Upper lobe of right lung (tissue), 1 donor: ENCODE data around the gene HSPB6. TPM values are rescaled to one million over a fixed set of nuclear protein-coding genes. Genes with fewer than 3 reads are reported as not detected.

Source experiments
- ATAC-seq: fragments of 200-7000 bp; cut with Tn5 transposase; one replicate; pipeline ENCODE4 v1.9.1; 2020; ENCODE audit warnings: mild to moderate bottlenecking, moderate library complexity
- DNase-seq: peaks from one replicate; pipeline ENCODE4 v3.0.0-alpha.2; 2020
- H3K27ac ChIP-seq: fragments of 200-600 bp; one replicate; pipeline ENCODE4 v1.8.0; 2022
- H3K27me3 ChIP-seq: fragments of 200-600 bp; one replicate; pipeline ENCODE4 v1.8.0; 2022; ENCODE audit warnings: mild to moderate bottlenecking
- H3K36me3 ChIP-seq: fragments of 200-600 bp; one replicate; pipeline ENCODE4 v1.8.0; 2022
- H3K4me1 ChIP-seq: fragments of 200-600 bp; one replicate; pipeline ENCODE4 v1.8.0; 2022
- H3K4me3 ChIP-seq: fragments of 200-600 bp; one replicate; pipeline ENCODE4 v1.8.0; 2022; ENCODE audit warnings: mild to moderate bottlenecking
- H3K9me3 ChIP-seq: fragments of 200-600 bp; one replicate; pipeline ENCODE4 v1.8.0; 2022
- CTCF ChIP-seq: fragments of 200-600 bp; IDR thresholded peaks from one replicate; pipeline ENCODE4 v1.8.0; 2022; ENCODE audit warnings: antibody characterized with exemption
- intact Hi-C: fragments of 100-400 bp; cut with DNase I; formaldehyde crosslinking; loops from one replicate; pipeline ENCODE4 v1.11.0; 2022
- total RNA-seq: library from RNA; stranded (reverse); fragmentation: NEBNext Ultra II Directional; extraction: Animal tissue kit (Norgen Biotek cat#: 25700); gene quantifications from one replicate; pipeline ENCODE4 v1.2.1, GENCODE V29; 2021
- donor health status: DM: no; HTN: yes; CAD: no; lungs with severe emphysema.

The HSPB6 gene
- total RNA-seq, 1 donor from 2014 or later: 41.3 TPM

- no peaks in the 10 kb centered on the region for H3K27me3 ChIP-seq
- H3K27ac ChIP-seq: peak within 1 kb of the TSS; percentile 100
- no peaks in the 10 kb centered on the region for H3K9me3 ChIP-seq
- intact Hi-C loops: no loop called here
- DNase-seq (peak; percentile 98), ATAC-seq (peak; percentile 76)
- no peaks in the 10 kb centered on the region for H3K36me3 ChIP-seq
- no peak for TF ChIP-seq CTCF
- peaks cover 38% of the 10 kb centered on the region for H3K4me1 ChIP-seq
- peak within 1 kb of the TSS; percentile 93 for H3K4me3 ChIP-seq
These were observed 11.3 kb downstream of the HSPB6 start, which contains the start of the genes PSENEN and U2AF1L4 for GRCh38 chr19:35745328-35746086. Gene PSENEN, plus strand, starts transcription at chr19:35745651. Its CDS starts 280 bp downstream, at chr19:35745931. Gene U2AF1L4, minus strand, starts transcription at chr19:35745418. Its CDS starts 27 bp downstream, at chr19:35745391.

GRCh38 chr19:35744430-35745327 lies 12.2 kb downstream of the HSPB6 start:
- Histone ChIP-seq H3K27me3 (no peaks in the 10 kb centered on the region), H3K9me3 (no peaks in the 10 kb centered on the region), H3K4me3 (peak overlapping the region; percentile 93), H3K27ac (peak overlapping the region; percentile 100), H3K36me3 (no peaks in the 10 kb centered on the region), H3K4me1 (peaks cover 42% of the 10 kb centered on the region)
- peak; percentile 39 for TF ChIP-seq CTCF
- DNase-seq: peak; percentile 97
- ATAC-seq: peak; percentile 75
- intact Hi-C loops: no loop called here

- H3K4me1 ChIP-seq: peaks cover 38% of the 10 kb centered on the region
- peak overlapping the region; percentile 93 for H3K4me3 ChIP-seq
- peaks cover 6% of the 10 kb centered on the region for H3K36me3 ChIP-seq
- H3K9me3 ChIP-seq: no peaks in the 10 kb centered on the region
- DNase-seq (no peak), ATAC-seq (no peak)
- intact Hi-C loops: no loop called here
- peak overlapping the region; percentile 100 for H3K27ac ChIP-seq
- H3K27me3 ChIP-seq: no peaks in the 10 kb centered on the region
- TF ChIP-seq CTCF: no peak
These were observed 13.0 kb downstream of the HSPB6 start for GRCh38 chr19:35743640-35744429.

GRCh38 chr19:35742121-35742724 lies 14.6 kb downstream of the HSPB6 start, which contains the start of gene IGFLR1:
Gene IGFLR1, minus strand, starts transcription at chr19:35742452. Its CDS starts 1,272 bp downstream, at chr19:35741180.
- Histone ChIP-seq H3K36me3 (peaks cover 22% of the 10 kb centered on the region), H3K4me3 (peak within 1 kb of the TSS; percentile 65), H3K4me1 (peaks cover 33% of the 10 kb centered on the region), H3K27ac (peak within 1 kb of the TSS; percentile 83), H3K9me3 (no peaks in the 10 kb centered on the region), H3K27me3 (no peaks in the 10 kb centered on the region)
- ATAC-seq (no peak), DNase-seq (no peak)
- intact Hi-C loops: no loop called here
- TF ChIP-seq CTCF: no peak

GRCh38 chr19:35741203-35741515 lies 15.7 kb downstream of the HSPB6 start:
- Histone ChIP-seq H3K9me3 (no peaks in the 10 kb centered on the region), H3K27ac (peak overlapping the region; percentile 83), H3K36me3 (peaks cover 32% of the 10 kb centered on the region), H3K4me1 (peaks cover 28% of the 10 kb centered on the region), H3K27me3 (no peaks in the 10 kb centered on the region), H3K4me3 (peak overlapping the region; percentile 65)
- no peak for ATAC-seq
- no peak for TF ChIP-seq CTCF
- DNase-seq: no peak
- intact Hi-C loops: no loop called here
